ENCODE measurements around the gene SLC15A3.

Gene SLC15A3

DNA sequence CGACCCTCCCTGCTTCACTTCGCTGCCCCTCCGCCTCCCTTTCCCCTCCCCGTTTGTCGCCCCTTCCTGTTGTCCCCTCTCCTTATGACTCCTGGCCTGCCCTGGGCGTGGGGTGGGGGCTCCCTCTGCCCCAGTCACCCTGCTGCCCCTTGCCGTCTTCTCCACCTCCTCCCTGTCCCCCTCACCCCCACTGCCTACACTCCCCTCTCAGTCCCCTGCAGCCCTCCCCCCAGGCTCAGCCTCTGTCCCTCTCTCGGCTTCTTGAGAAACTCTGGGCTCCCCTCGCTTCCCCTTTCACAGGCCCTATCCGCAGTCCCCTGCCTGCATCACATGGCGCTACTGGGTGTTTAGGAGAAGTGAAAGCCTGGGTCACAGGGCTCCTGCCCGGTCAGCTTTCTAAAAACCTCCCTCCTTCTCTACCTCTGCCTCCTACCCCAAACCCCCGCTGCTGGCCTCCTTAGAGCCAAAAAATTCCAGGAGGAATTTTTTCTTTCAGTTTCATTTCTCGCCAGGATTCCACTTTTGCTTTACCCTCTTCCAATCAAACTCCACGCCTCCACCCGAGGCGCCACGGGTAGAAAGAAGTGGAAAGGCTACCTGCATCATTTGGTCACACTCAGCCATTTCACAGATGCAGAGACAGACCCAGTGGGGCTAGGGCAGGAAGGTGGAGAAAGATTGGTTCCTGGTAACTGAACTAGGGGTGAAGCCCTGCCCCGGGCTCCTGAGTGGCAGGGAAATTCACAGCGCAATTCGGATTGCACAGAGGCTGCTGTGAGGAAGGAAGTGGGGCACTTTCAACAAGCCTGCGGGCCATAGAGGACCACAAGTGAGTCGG is at the start of gene SLC15A3:
Gene SLC15A3, minus strand, starts transcription at position 273 of the 838 bp plus-strand sequence. CDS start 625 bp downstream, outside the sequence.
- peak; percentile 64 for DNase-seq (ENCODE audit: low spot score)

DNA sequence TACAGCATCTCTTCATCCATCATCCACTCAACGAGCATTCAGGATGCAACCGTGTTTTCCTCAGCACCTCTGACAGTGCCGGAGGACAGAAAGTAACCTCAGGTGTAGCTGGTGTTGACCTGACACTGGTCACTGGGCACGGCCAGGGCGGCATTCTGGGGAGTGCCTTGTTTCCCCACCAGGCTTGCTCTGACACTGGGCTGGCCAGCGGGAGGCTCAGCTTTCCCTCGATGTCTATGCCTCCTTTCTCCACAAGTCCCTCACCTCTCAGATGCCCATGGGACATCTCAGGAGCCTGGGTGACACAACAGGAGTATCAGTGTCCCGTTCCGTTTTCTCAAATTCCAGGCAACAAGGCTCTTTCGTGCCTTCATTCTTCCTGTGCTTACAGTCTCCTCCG is 48.5 kb upstream of the SLC15A3 start:
- no peak for DNase-seq (ENCODE audit: low spot score)

DNA sequence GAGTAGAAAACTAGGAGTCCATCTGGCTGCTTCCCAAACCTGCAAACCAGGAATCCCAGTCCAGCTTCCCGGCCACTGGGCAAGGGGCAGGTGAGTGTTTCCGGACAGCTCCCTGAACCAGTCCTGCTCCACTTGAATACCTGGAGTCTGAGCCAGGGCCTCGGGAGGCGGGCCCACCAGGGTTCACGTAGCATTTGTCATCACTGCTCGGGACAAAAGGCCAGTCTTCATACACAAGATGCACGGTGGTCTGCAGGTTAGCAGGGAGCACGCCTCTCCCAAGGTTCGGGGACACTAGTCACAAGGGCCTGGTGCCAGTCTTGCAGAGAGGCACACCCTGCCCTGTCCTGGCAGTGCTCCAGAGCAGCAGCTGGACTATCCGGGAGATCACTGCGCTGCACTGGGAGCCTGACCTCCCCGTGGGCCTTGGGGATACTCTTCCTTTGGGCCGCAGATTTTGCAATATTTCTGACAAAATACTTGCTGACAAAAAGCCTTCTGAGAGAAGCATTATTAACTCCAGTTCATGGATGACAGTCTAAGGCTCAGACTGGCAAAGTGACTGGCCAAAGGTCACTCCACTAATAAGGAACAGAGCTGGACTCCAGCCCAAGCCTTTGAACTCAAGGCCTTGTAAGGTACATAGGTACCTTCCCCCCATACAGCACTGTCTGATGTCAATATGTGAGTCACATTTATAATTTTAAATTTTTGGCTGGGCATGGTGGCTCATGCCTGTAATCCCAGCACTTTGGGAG is 44.6 kb upstream of the SLC15A3 start:
- no peak for DNase-seq (ENCODE audit: low spot score)

DNA sequence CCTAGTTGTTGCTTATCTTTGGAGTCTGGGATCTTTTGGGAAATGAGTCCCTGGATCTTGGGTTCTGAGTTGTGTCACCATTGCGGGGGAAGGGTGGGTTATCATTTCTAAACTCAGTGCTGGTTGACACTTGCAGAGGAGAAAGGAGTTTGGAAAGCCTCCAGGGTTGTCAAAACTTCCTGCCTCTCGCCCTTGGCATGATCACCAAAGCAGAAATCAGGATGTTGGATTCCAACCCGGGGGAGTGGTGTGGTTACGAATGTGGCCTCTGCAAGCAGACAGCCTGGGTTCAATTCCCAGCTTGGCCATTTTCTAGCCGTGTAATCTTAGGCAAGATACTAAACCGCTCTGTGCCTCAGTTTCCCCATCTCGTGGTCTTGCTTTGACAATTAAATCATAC is 43.8 kb upstream of the SLC15A3 start:
- no peak for DNase-seq (ENCODE audit: low spot score)

DNA sequence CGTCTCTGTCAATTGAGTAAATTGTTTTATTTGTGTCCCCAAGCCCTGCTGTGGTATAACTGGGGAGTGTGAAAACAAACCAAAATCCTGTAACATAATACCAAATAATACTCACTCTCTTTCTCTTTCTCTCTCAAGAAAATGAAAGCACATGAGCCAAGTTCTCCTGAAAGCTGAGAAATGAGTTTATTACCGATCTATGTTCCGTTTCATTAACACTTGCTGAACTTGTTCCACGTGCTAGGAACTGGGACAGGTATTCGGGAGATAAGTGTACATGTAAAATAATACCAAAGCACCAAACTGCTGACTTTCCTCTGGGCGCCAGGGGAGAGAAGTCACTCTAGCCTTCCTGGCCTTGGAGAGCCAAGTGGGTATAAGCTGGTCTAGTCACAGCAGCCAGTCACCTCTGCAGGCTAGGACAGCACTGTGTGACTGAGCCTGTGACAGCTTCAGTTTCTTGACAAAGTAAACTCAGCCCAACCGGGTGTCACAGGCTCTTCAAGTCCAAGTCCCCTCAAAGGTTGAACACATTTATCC is 42.6 kb upstream of the SLC15A3 start:
- DNase-seq (ENCODE audit: low spot score): no peak

DNA sequence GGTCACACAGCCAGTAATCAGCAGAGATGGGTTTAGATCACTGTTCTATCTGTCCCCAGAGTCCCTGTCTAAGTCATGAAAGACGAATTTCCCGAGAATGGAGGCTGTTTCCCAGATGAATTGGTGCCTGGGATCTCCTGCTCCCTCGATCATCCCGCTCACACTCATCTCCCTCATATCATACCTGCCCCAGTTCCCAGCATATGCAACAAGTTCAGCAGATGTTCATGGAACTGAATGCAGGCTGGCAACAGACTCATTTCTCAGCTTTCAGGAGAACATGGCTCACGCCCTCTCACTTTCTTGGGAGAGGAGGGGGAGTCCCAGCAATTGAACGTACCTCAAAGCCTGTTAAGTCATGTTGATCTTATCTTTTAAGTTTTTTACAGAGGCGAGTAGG is 41.6 kb upstream of the SLC15A3 start:
- no peak for DNase-seq (ENCODE audit: low spot score)

DNA sequence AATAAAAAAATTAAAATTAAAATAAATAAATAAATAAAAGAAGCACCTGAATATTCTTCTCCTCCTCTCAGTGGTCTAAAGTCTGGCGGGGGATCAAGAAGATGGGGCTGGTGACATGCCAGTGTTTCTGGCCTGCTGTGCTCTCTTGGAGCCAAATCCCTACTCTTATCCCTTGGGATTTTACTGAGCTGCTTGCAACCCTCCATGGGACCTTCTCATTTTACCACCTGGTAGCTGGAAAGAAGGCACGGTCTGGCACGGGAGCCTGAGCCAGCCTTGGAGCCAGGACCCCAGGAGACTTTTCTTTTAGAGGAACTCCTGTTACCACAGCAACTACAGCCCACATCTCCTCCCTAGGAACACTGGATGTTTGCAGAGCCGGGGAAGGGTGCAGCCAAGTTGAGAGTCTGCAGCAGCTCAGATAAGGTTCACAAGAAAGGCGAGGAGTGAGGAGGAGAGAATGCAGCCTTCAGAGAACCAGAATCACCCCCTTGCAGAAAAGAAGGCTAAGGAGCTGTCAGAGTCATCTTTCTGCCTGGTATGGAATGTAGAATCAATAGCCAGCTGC is 41.0 kb upstream of the SLC15A3 start:
- DNase-seq (ENCODE audit: low spot score): no peak

DNA sequence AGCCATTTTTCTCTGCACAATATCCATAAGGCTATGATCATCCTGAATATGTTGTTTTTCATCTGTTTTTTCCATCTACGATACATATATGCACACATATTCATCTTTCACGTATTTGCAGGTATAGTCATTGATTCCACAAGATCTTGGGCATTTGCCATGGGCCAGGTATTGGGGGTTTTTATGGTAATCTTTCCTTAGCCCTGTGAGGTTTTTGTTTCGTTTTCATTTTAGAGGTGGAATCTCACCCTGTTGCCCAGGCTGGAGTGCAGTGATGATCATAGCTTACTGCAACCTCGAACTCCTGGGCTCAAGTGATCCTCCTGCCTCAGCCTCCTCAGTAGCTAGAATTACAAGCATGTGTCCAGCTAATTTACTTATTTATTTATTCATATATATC is 39.5 kb upstream of the SLC15A3 start:
- no peak for DNase-seq (ENCODE audit: low spot score)

DNA sequence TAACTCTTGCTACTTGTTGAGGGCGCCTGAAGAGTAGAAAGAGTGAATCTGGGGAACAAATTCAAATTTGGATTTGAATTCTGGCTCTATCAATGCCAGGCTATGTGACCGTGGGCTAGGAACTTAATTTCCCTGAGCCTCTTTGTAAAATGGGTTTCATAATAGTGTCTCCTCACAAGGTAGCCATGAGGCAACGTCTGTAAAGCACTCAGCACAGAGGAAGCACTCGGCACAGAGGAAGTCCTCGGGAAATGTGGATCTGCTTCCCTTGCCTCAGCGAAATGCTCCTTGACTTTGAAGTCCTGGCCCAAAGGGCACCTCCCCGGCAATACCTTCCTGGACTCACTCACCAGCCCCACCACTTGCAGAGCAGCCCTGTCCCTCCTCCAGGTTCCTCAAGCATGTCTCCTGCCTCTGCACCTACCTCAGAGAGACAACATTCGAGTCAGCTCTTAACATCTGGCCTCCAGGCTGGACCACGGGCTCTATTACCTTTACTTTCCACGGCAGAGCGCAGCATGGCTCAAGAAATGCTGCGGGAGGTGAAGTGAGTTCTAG is 37.2 kb upstream of the SLC15A3 start:
- no peak for DNase-seq (ENCODE audit: low spot score)

DNA sequence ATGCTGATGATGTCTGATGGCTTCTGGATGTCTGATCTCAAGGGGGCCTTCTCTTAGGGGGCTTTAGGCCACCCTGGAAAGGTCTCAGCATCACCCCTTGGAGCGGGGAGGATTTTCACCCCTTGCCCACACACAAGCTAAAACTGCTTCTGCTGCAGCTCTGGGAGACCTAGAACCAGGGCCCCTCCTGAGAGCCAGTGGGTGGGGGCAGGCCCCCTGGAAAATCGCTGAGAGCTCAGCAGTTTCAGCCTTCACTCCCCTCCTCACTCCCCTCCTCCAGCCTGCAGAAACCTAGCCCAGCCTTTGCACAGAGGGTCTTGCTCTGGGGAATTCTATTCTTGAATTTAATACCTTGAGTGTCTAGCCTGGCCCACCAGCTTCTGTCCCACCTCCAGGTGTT is 36.7 kb upstream of the SLC15A3 start:
- DNase-seq (ENCODE audit: low spot score): no peak

DNA sequence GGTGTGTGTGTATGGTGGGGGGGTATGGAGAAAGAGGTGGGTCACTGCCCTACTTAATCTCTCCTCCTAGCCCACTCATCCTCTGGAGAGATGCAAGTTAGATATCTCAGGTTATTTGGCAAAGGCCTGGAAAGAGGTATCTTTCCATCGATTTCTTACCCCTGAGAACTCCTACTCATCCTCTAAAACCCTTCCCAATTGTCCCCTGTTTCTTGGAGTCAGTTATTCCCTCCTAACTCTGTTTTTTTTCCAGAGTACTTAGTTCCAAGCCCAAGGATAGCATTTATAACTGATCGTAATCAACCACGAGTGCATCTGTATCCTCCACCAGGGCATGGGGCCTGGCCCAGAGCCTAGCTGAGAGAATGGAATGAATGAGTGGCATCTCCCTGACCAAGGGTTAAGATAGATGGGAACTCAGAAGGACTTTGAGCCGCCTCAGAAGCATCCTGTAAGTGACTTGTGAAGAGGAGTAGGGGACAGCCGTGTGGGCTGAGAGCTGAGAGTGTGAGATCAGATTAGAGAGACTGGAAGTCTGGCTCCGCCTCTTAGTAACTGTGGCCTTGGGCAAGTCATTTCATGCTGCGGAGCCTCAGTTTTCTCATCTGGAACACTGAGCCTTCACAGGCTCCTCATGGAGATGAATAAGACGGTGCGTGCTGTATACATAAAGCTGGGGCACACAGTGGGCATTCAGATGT is 35.8 kb upstream of the SLC15A3 start:
- DNase-seq (ENCODE audit: low spot score): no peak

DNA sequence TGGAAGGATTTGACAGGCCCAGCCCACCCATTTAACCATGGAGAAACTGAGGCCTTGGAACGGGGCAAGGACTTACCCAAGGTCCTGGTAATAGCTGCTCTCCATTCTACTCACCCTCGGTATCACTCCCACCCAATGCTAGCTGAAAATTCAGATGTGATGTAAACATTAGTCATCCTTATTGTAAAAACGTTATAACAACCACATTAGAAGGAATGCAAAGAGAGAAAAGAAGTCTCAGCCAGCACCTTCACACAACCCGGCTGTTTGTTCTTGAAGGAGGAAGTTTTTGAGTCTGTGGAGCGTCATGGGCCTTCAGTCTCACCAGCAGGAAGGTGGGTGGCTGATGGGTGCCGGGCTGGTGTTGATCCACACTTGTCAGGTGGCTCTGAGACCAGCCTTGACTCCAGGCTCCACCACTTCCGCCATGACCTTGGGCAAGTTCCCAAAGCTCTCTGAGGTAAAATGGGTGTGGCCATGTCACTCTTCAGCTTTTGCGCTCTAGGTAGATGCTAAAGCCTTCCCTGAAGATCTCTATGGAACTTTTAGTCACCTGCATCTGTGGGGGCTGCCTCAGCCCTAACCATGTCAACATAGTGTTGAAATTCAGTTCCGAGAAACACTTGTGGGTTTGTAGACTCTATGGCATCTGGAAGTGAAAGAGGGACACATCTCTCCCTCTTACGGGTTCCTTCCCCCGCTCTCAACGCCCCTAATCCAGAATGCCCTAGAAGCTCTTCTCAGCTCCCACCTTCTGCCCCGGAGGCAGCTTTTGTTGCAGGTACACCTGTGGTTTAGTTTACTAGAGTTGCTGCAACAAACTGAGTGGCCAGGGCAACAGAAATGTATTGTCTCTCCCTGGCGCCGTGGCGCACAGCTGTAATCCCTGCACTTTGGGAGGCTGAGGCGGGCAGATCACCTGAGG is 34.3 kb upstream of the SLC15A3 start:
- peak; percentile 42 for DNase-seq (ENCODE audit: low spot score)

DNA sequence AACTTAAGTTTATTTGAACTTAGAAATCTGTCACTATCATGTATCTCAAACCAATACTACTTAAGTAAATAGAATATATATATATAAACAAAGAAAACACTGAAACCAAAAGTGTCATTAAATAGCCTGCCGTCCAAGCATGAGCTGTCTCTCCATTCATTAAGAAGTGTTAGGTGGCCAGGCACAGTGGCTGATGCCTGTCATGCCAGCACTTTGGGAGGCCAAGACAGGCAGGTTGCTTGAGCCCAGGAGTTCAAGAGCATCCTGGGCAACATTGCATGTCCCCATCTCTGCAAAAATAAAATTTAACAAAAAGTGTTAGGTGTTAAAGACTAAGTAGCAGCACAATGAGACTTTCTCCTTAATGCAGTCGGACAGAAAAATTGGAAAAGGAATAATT is 33.5 kb upstream of the SLC15A3 start:
- no peak for DNase-seq (ENCODE audit: low spot score)

DNA sequence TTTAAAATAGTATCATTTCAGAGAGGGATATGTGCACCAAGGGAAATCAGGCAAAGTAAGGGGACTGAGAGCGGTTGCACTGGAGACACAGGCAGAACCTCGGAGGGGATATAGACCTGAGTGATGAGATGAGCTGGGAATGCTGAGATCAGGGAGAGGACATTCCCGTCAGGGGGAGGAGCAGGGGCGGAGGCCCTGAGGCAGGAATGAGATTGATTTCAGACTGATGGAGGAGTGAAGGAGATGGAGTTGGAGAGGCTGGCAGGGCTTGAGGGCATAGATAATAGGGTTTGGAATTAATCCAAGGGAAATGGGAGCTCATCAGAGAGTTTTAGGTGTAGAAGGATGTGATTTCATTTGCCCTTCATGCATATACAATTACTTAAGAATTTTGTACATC is 32.7 kb upstream of the SLC15A3 start:
- no peak for DNase-seq (ENCODE audit: low spot score)

DNA sequence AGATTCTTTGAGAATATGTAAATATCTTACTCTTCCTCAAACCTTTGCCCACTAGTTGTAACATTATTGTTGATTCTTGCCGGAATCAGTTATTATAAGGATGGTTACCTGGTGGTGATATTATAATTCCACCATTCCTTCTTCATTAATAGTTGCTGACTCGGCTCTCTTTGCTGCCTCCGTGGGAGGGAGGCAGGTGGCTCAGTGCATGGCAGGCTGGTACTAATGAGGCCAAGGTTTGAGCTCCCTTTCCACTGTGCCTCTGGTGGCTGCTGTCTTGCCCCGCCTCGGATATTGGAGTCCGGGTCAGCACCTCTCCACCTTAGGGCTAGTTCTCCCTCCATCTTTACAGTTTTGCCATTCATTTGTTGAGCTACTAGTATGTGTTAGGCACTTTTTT is 32.2 kb upstream of the SLC15A3 start:
- DNase-seq (ENCODE audit: low spot score): no peak

DNA sequence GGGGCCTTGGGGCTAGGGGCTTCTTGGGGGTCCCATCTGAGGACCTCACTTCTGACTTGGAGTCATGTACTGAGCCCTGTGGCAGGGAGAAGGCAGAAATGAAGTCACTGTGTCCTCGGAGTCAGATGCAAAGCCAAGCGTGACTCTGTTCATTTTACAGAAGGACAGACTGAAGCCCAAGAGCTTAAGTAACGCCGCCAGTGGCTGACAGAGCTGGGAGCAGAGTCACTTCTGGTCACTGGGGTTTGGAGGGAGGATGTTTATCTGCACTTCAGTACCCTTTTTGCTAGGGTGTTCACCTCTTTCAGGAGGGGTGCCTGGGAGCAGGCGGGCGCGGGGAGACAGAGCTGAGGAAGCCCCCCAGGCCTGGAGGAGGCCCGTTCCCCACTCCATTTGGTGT is 30.2 kb upstream of the SLC15A3 start:
- DNase-seq (ENCODE audit: low spot score): no peak

DNA sequence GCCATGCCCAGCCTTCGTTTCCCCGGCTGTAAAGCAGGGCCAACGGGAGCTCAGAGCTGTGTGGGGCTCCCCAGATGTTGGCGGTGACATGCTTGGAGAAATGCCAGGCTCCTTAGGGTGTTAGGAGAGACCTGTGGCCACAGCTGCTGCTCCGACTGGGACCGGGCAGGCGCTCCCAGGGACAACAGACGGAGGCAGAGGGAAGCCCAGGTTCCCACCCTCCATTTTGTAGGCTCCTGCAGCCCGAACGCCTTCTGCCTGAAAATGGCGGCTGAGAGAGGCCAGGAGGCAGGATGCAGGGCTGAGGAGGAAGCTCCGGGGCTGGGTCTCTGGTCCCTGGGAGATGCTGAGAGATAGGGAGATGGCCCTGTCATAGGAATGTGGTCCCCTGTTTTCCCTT is 29.5 kb upstream of the SLC15A3 start:
- DNase-seq (ENCODE audit: low spot score): no peak

DNA sequence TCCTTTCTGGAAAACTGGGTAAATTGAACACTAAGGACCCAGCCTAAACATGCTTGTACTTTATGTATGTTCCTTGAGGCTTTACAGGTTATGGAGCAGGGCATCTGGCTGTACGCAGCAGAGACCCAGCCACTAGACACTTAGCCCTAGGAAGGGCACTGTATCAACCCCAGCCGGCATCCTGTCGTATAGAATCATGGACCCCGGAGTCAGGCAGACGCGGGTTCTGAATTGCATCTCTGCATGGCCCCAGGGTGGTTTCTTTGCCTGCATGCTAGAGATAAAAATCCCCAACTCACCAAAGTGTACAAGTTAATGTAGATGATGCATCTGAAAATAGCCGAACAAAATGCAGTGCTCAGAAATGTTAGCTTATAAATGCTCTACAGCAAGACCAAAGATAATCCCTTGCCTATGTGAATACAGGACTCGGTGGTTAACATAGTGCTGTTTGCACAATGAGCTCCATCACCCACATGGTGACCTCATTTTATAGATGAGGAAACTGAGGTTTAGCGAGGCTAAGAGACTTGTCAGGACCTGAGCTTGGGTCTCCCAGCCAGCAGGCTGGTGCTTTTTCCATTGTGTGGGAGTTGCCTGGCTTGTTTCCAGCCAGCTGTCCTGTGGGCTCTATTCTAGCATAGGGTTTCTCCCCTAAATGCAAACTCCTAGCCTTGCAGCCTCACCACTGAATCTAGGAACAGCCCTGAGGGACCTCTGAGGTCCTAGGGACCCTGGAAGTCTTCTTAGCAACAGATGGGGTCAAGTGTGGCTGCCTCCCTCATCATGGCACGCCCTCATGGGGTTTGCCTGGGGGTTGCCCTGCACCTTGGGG is 26.8 kb upstream of the SLC15A3 start:
- DNase-seq (ENCODE audit: low spot score): no peak

DNA sequence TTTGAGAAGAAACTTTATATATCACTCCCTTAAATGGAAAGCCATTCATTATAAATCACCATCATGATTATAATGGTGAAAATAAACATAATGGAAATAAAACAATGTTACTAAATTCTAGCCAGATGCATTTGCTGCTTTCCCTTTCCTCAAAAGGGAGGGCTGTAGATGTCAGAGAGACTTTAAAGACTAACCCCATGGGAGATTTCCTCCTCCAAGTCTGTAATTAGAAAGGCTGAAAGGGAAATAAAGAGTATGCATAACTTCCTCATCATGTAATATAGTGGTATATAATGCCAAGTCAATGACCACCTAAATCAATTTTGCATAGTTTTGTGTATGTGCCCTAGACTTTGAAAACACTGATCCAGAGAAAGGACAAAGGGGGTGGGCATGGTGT is 25.9 kb upstream of the SLC15A3 start:
- no peak for DNase-seq (ENCODE audit: low spot score)

DNA sequence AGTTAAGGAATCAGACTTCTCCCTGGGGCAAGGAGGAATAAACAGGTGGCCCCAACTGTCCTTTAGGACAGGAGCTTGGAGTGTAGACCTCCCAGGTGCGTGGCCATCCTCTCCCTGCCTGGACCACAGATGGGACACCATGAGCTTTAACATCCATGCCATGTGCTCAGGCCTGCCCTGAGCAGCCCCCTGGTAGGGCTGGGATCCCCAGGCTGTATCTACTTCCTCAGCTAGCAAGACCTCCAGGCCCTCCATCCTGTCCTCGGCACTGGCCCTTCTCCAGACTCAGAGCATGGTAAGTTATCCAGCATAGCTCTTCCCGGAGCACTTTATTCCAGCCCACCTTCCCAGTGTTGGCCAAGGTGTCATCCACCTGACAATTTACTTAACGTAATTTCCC is 25.2 kb upstream of the SLC15A3 start:
- DNase-seq (ENCODE audit: low spot score): no peak

Data from AG08396 (cell line).